ENCODE measurements around the gene GJC2. TPM values are rescaled to one million over a fixed set of nuclear protein-coding genes. Genes with fewer than 3 reads are reported as not detected.
A peak's percentile ranks its signal among the peaks of the same experiment; 100 is the strongest.

The GJC2 gene
- total and polyA plus RNA-seq, 10 of the 15 experiments (the other 5 are each of a cell fraction or from before 2014, with no cell fraction given): 0.04 to 0.44 (median 0.07) TPM; not detected in 4

DNA sequence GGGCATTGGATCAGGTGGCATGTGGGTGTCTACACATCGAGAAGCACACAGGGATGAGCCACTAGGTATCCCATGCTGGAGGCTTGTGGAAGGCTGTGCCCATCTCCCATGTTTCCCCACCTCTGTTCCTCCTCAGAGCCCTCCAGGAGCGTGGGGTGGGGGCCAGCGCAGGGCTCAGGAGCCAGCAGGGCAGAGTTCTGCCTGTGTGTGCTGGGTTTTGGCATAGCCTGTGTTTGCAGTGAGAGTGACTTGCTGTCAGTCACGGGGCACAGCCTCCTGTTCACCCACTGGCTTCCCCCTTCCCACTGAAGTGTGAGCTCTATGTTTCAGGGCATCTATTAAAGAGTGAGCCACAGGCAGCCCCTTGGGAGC lies 26.3 kb downstream of the GJC2 start (continued):
- TF ChIP-seq, protein P1, sequence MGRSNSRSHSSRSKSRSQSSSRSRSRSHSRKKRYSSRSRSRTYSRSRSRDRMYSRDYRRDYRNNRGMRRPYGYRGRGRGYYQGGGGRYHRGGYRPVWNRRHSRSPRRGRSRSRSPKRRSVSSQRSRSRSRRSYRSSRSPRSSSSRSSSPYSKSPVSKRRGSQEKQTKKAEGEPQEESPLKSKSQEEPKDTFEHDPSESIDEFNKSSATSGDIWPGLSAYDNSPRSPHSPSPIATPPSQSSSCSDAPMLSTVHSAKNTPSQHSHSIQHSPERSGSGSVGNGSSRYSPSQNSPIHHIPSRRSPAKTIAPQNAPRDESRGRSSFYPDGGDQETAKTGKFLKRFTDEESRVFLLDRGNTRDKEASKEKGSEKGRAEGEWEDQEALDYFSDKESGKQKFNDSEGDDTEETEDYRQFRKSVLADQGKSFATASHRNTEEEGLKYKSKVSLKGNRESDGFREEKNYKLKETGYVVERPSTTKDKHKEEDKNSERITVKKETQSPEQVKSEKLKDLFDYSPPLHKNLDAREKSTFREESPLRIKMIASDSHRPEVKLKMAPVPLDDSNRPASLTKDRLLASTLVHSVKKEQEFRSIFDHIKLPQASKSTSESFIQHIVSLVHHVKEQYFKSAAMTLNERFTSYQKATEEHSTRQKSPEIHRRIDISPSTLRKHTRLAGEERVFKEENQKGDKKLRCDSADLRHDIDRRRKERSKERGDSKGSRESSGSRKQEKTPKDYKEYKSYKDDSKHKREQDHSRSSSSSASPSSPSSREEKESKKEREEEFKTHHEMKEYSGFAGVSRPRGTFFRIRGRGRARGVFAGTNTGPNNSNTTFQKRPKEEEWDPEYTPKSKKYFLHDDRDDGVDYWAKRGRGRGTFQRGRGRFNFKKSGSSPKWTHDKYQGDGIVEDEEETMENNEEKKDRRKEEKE (IDR thresholded peaks at IDR 0.05): no peak
- TF ChIP-seq RAD51 (IDR thresholded peaks at IDR 0.05) (no peak), ATF7 (IDR thresholded peaks at IDR 0.05; ENCODE audit: low read depth) (no peak), ZNF622 (IDR thresholded peaks at IDR 0.05) (no peak), SRF (IDR thresholded peaks at IDR 0.05; ENCODE audit: low read depth in 2 of 2, low read length in 2 of 2) (no peak), KAT2A (conservative IDR thresholded peaks at IDR 0.05; ENCODE audit: control insufficient read depth, low read depth, low read length) (no peak), SMC3 (IDR thresholded peaks at IDR 0.05; ENCODE audit: borderline replicate concordance, low read length) (no peak), KLF5 (IDR thresholded peaks at IDR 0.05; ENCODE audit: partially characterized antibody) (no peak), GATAD2B (conservative IDR thresholded peaks at IDR 0.05; ENCODE audit: low read depth) (no peak)

DNA sequence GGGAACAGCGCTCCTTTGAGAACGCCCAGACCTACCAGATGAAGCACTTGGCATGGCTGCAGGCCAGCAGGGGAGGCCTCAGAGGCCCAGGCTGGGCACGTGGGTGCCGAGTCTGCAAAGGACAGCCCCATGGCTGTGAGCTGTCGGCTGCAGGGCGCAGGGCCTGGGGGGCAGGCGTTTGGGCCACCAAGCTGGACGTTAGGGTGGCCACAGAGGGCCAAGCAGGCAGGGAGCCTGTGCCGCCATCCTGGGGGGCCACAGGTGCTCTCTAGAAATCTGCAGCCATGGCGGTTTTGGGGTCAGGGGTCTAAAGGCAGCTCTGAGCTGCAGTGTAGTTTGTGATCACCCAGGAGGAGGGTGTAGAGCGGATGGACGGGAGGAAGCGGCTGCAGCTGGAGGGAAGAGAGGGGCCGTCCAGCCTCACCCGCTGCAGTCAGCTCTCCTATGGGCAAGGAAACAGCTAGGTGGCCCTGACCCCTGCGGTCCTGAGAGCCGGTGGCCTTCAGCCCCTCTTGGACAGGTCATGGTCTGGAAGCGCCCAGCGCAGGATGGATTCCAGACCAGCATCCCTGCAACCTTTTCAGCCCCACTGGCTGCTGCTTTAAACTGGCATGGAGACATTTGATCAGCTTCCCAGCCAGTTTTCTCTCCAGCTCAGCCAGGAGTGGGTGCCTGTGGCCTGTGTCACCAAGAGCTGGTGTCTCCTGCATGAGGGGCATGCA lies 26.9 kb downstream of the GJC2 start:
- FAIRE-seq (no peak), ATAC-seq (no peak), DNase-seq (ENCODE audit: low read depth, low spot score) (no peak)
- Histone ChIP-seq H4K20me1 (ENCODE audit: control insufficient read depth, insufficient read depth) (no peaks in the 10 kb centered on the region), H3K9ac (ENCODE audit: control insufficient read depth, insufficient read depth, low read length) (no peak overlapping the region), H3K4me1 (ENCODE audit: control insufficient read depth, insufficient read depth, low read length) (peaks cover 6% of the 10 kb centered on the region), H3K27me3 (replicated peaks in 1 of 2; ENCODE audit: control insufficient read depth in 2 of 2, insufficient read depth in 2 of 2, low read length in 1 of 2) (no peaks in the 10 kb centered on the region), H3K4me2 (ENCODE audit: control insufficient read depth, insufficient read depth) (no peak overlapping the region), H2AFZ (ENCODE audit: control insufficient read depth, low read depth, low read length) (no peak overlapping the region), H3K27ac (ENCODE audit: control insufficient read depth, insufficient read depth) (no peak overlapping the region), H3K36me3 (ENCODE audit: control insufficient read depth in 2 of 2, insufficient read depth in 2 of 2, low read length in 1 of 2) (peaks cover 0 to 5% of the 10 kb centered on the region in 2 experiments; a peak in 2 of 4 replicates), H3K79me2 (ENCODE audit: control insufficient read depth, insufficient read depth, low read length) (no peaks in the 10 kb centered on the region), H3K9me3 (replicated peaks; ENCODE audit: control insufficient read depth, insufficient read depth, low read length) (no peaks in the 10 kb centered on the region), H3K4me3 (no peak overlapping the region)
- in situ Hi-C loops (cut with MboI) (no loop called here), intact Hi-C loops (cut with micrococcal nuclease; ENCODE audit: unreplicated experiment) (no loop called here)
- WGBS (ENCODE audit: insufficient coverage, insufficient replicate concordance, low lambda C conversion rate, missing lambda C conversion rate): 82% methylated on average over 19 of the region's 19 CpGs
- ChIA-PET RAD21 (ENCODE audit: unreplicated experiment) (no interaction called here), SMC1A (ENCODE audit: uncharacterized antibody, unreplicated experiment) (interaction anchor here (0.8 kb wide), 1 partner anchor 177 kb away, joined by 3 read pairs; no protein-coding TSS in a partner anchor), CTCF (interaction anchor here (1.1 to 2.0 kb wide), 2 partner anchors 10 to 11 kb away, joined by 3 to 5 read pairs; no protein-coding TSS in a partner anchor), POLR2A (interaction anchor here (0.5 to 1.3 kb wide), 2 partner anchors 9 to 10 kb away, joined by 4 to 7 read pairs; no protein-coding TSS in a partner anchor)
- no TSS peak for BruUV-seq (replicated peaks)
- TF ChIP-seq HDGF (IDR thresholded peaks at IDR 0.05) (no peak), POLR2AphosphoS5 (IDR thresholded peaks at IDR 0.05; ENCODE audit: low read length) (0 out of 2 replicates have a peak, but pooled peaks have one; percentile 14)
